Astrocyte (in vitro differentiated cells and primary cell): ENCODE results near the gene CHRD. TPM values are rescaled to one million over a fixed set of nuclear protein-coding genes. Genes with fewer than 3 reads are reported as not detected.

Source experiments
- DNase-seq: peaks from one replicate; pipeline ENCODE4 v3.0.0-alpha.2; 2010; ENCODE audit warnings: low read depth
- FAIRE-seq: peaks from 2 replicates; lab custom pipeline; 2011; peaks lifted over from hg19 to GRCh38; lab: Jason Lieb, UNC
- H2AFZ ChIP-seq: 2 replicates; pipeline ENCODE4 v1.6.0; 2012; ENCODE audit warnings: low read depth, low read length, inconsistent platforms
- H3K27ac ChIP-seq: 2 replicates; pipeline ENCODE4 v1.5.1; 2011; ENCODE audit warnings: low read depth, low read length, inconsistent platforms
- H3K27me3 ChIP-seq: 2 replicates; pipeline ENCODE4 v1.6.0; 2011; ENCODE audit warnings: low read length, inconsistent platforms; ENCODE audit not compliant: insufficient read depth
- H3K36me3 ChIP-seq: 2 replicates; pipeline ENCODE4 v1.5.1; 2011; ENCODE audit warnings: low read length, inconsistent platforms; ENCODE audit not compliant: insufficient read depth
- H3K4me1 ChIP-seq: 2 replicates; pipeline ENCODE4 v1.5.1; 2011; ENCODE audit warnings: low read length, inconsistent platforms; ENCODE audit not compliant: insufficient read depth
- H3K4me2 ChIP-seq: 2 replicates; pipeline ENCODE4 v1.6.0; 2012; ENCODE audit warnings: low read length, inconsistent platforms
- H3K4me3 ChIP-seq: 2 replicates; pipeline ENCODE4 v1.5.1; 2011; ENCODE audit warnings: low read depth, mild to moderate bottlenecking, low read length, inconsistent platforms; ENCODE audit not compliant: insufficient read depth
- H3K79me2 ChIP-seq: 2 replicates; pipeline ENCODE4 v1.6.0; 2012; ENCODE audit warnings: mild to moderate bottlenecking, low read length, inconsistent platforms; ENCODE audit not compliant: insufficient read depth
- H3K9ac ChIP-seq: 2 replicates; pipeline ENCODE4 v1.6.0; 2012; ENCODE audit warnings: mild to moderate bottlenecking, low read length, inconsistent platforms
- H3K9me3 ChIP-seq: 2 replicates; pipeline ENCODE4 v1.5.1; 2012; ENCODE audit warnings: low read depth, mild to moderate bottlenecking, low read length, inconsistent platforms; ENCODE audit not compliant: insufficient read depth
- H4K20me1 ChIP-seq: 2 replicates; pipeline ENCODE4 v1.6.0; 2012; ENCODE audit warnings: low read length, inconsistent platforms; ENCODE audit not compliant: insufficient read depth
- H3K27ac Mint-ChIP-seq: one replicate; pipeline ENCODE4 v1.8.0; 2021; ENCODE audit warnings: mild to moderate bottlenecking, mixed read lengths; ENCODE audit not compliant: unreplicated experiment
- H3K27me3 Mint-ChIP-seq: one replicate; pipeline ENCODE4 v1.8.0; 2021; ENCODE audit warnings: low read depth, mixed read lengths; ENCODE audit not compliant: unreplicated experiment
- H3K36me3 Mint-ChIP-seq: one replicate; pipeline ENCODE4 v1.8.0; 2021; ENCODE audit warnings: low read depth, mixed read lengths; ENCODE audit not compliant: unreplicated experiment
- H3K4me1 Mint-ChIP-seq: one replicate; pipeline ENCODE4 v1.8.0; 2021; ENCODE audit warnings: low read depth, mixed read lengths; ENCODE audit not compliant: unreplicated experiment
- H3K4me3 Mint-ChIP-seq: one replicate; pipeline ENCODE4 v1.8.0; 2021; ENCODE audit warnings: mild to moderate bottlenecking, moderate library complexity, mixed read lengths; ENCODE audit not compliant: unreplicated experiment
- H3K9me3 Mint-ChIP-seq: one replicate; pipeline ENCODE4 v1.8.0; 2021; ENCODE audit warnings: mild to moderate bottlenecking, mixed read lengths; ENCODE audit not compliant: unreplicated experiment
- EZH2 ChIP-seq: IDR thresholded peaks from 2 replicates; pipeline ENCODE4 v1.6.1; 2012; ENCODE audit warnings: mild to moderate bottlenecking, low read length, inconsistent platforms; ENCODE audit not compliant: insufficient read depth
- total RNA-seq: library from RNA; stranded (reverse); gene quantifications from 2 replicates; pipeline ENCODE4 v1.2.1, GENCODE V29; 2021
- TF ChIP-seq, protein P1 (sequence below): IDR thresholded peaks from 2 replicates; pipeline ENCODE4 v1.5.1; 2011; ENCODE audit warnings: low read depth, mild to moderate bottlenecking, inconsistent platforms, low read length, moderate library complexity; ENCODE audit not compliant: insufficient read depth

CHRD gene
- total RNA-seq, 1 donor from 2014 or later: 3.4 TPM

DNA sequence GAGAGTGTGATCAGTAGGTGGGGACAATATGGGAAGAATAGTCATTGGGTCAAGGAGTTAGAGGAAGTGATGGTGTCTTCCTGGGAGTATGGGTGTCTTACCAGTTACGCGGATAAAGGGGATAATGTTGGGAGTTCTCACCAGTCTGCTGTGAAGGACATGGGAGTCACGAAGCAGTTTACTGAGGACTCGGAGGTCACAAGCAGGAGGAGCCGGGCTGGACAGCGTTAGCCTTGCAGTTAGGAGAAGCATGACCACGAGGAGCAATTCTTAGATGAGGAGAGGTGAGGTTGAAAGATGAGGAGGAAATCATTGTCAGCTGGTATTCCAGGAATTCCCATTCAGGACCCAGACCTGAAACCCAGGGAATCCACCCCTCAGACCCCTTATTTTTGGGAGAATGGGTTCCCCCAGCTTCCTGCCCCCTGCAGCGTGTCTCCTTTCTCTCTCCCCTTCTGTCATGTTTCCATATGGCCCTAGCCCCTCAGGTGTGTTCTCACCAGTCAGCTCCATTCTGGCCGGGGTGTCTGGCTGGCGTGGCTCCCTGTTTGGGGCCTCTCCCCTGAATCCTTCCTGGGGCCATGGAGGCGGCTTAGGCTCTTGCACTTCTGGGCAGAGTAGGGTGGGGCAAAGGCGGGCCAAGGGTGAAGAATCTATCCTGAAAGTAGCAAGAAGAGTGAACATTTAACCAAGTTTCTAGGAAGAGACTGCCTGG, 4.0 kb upstream of the CHRD start:
- Histone ChIP-seq H3K9ac (no peak overlapping the region), H3K36me3 (no peaks in the 10 kb centered on the region), H3K9me3 (no peaks in the 10 kb centered on the region), H3K4me1 (peaks cover 16% of the 10 kb centered on the region), H3K4me2 (no peak overlapping the region), H3K27ac (no peak overlapping the region), H3K79me2 (no peaks in the 10 kb centered on the region), H3K4me3 (no peak overlapping the region), H3K27me3 (peaks cover 36% of the 10 kb centered on the region), H2AFZ (no peak overlapping the region), H4K20me1 (peaks cover 5% of the 10 kb centered on the region)
- TF ChIP-seq EZH2: no peak
- TF ChIP-seq, protein P1, sequence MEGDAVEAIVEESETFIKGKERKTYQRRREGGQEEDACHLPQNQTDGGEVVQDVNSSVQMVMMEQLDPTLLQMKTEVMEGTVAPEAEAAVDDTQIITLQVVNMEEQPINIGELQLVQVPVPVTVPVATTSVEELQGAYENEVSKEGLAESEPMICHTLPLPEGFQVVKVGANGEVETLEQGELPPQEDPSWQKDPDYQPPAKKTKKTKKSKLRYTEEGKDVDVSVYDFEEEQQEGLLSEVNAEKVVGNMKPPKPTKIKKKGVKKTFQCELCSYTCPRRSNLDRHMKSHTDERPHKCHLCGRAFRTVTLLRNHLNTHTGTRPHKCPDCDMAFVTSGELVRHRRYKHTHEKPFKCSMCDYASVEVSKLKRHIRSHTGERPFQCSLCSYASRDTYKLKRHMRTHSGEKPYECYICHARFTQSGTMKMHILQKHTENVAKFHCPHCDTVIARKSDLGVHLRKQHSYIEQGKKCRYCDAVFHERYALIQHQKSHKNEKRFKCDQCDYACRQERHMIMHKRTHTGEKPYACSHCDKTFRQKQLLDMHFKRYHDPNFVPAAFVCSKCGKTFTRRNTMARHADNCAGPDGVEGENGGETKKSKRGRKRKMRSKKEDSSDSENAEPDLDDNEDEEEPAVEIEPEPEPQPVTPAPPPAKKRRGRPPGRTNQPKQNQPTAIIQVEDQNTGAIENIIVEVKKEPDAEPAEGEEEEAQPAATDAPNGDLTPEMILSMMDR: no peak
- FAIRE-seq: no peak
- H3K4me3 Mint-ChIP-seq: no peak overlapping the region
- H3K4me1 Mint-ChIP-seq: peaks cover 38% of the 10 kb centered on the region
- H3K27ac Mint-ChIP-seq: no peak overlapping the region
- peaks cover 4% of the 10 kb centered on the region for H3K36me3 Mint-ChIP-seq
- H3K27me3 Mint-ChIP-seq: peaks cover 40% of the 10 kb centered on the region
- no peaks in the 10 kb centered on the region for H3K9me3 Mint-ChIP-seq
- DNase-seq: no peak

DNA sequence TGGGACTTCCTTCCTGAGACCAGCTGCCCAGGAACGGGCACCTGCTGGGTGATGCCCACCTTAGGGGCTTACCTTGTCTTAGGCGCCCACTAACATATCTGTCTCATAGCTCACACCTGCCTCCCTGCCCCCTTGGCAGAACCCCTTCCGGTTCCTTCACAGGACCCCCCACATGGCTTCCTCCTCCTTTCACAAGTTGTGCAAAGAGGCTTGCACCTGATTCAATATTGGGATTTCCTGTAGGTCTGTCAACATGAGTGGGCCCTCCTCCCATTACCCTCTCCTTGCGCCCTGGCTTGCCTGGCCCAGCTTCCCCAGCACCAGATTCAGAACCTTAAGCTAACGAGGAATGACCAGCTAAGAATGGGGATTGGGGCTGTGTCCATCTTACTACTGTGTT, 2.5 kb upstream of the CHRD start:
- Histone ChIP-seq H3K79me2 (no peaks in the 10 kb centered on the region), H3K4me3 (no peak overlapping the region), H4K20me1 (no peaks in the 10 kb centered on the region), H3K4me1 (peaks cover 9% of the 10 kb centered on the region), H3K9me3 (no peaks in the 10 kb centered on the region), H3K9ac (no peak overlapping the region), H2AFZ (no peak overlapping the region), H3K4me2 (no peak overlapping the region), H3K27ac (no peak overlapping the region), H3K36me3 (no peaks in the 10 kb centered on the region), H3K27me3 (peaks cover 50% of the 10 kb centered on the region)
- H3K4me1 Mint-ChIP-seq: peaks cover 25% of the 10 kb centered on the region
- H3K4me3 Mint-ChIP-seq: no peak overlapping the region
- H3K9me3 Mint-ChIP-seq: no peaks in the 10 kb centered on the region
- TF ChIP-seq, protein P1: no peak
- TF ChIP-seq EZH2: no peak
- no peak overlapping the region for H3K27ac Mint-ChIP-seq
- peaks cover 4% of the 10 kb centered on the region for H3K36me3 Mint-ChIP-seq
- FAIRE-seq (no peak), DNase-seq (no peak)
- peaks cover 44% of the 10 kb centered on the region for H3K27me3 Mint-ChIP-seq

DNA sequence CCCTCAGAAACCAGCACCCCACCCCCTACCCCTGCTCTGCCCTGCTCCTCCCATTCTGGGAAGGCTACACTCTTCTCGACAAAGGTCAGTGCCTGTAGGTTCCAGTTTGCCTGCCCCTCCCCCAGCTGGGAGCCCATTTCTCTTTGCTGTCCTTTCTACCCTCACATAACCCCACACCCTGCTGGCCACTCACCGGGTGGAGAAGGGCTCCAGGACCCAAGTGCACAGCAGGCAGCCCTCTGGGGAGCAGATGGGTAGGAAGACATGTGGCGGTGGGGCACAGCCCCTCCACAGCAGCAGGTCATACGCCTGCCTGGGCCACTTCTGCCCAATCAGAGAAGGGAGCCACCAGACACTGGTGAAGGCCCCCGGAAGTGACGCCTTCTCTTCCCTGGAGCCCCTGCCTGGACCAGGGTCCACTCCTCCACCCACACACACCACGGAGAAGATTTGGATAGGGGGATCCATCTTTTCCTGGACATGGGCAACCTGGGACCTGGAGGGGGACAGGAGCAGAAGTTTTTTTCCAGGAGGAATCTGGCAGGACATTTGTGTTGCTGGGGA, 1.9 kb upstream of the CHRD start, which contains the start of gene THPO:
THPO (minus strand) TSS at position 326 of the 564 bp plus-strand sequence. CDS start 1,948 bp downstream, outside the sequence.
- Histone ChIP-seq H3K36me3 (no peaks in the 10 kb centered on the region), H4K20me1 (no peaks in the 10 kb centered on the region), H3K9ac (no peak within 1 kb of the TSS), H2AFZ (no peak within 1 kb of the TSS), H3K9me3 (no peaks in the 10 kb centered on the region), H3K4me1 (peaks cover 9% of the 10 kb centered on the region), H3K4me3 (no peak within 1 kb of the TSS), H3K27ac (no peak within 1 kb of the TSS), H3K4me2 (no peak within 1 kb of the TSS), H3K27me3 (peaks cover 50% of the 10 kb centered on the region), H3K79me2 (no peaks in the 10 kb centered on the region)
- H3K9me3 Mint-ChIP-seq: no peaks in the 10 kb centered on the region
- DNase-seq (no peak), FAIRE-seq (no peak)
- peak within 1 kb of the TSS; percentile 62 for H3K27ac Mint-ChIP-seq
- no peak for TF ChIP-seq EZH2
- TF ChIP-seq, protein P1: no peak
- peak within 1 kb of the TSS; percentile 80 for H3K4me3 Mint-ChIP-seq
- H3K36me3 Mint-ChIP-seq: peaks cover 4% of the 10 kb centered on the region
- H3K4me1 Mint-ChIP-seq: peaks cover 24% of the 10 kb centered on the region
- H3K27me3 Mint-ChIP-seq: peaks cover 48% of the 10 kb centered on the region
